GM19025 (cell line): Measurements from ENCODE around the gene UVRAG.

Source experiments
- ATAC-seq: cut with Tn5 transposase; IDR thresholded peaks from one replicate; pipeline ENCODE4 v1.9.1; 2021; ENCODE audit warnings: mild to moderate bottlenecking, low read depth, moderate library complexity; ENCODE audit not compliant: unreplicated experiment

UVRAG gene

DNA sequence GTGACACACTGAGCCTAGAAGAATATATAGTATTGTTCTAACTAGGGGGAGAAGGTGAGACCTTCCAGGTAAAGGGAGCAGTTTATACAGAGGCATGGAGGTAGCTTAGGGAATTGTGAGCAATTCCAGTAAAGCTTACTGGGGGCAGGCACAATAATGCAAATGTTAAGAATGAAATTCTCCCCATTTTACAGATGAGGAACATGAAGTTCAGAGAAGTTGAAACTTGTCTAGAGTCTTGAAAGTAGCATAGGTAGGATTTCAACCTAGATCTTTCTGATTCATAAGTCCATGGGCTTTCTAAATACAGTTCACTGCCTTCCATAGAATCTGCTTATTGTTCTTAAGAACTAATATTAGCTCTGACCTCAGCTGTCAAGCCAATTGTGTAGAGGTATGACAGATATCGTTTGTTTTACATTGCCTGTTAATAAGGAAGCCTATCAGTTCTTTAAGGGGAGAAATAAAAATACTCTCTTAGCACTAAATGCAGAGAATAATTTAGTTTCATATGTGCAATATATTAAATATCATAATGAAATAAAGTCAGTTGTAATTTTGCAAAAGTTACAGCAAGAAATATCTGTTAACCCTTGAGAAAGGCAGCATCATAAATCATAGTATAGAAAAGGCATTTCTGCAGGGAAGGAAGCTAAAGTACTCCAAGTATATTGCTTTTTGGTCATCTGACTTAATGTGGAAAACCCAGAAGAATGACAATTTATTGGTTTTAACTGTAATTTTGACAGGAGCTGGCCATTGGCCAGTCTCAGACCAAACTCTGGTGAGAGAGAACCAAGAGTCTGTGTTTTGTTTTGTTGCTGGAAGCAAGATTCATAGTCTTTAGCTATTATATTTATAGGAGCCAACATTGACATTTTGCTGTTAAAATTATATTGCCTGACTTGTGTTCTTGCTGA is 181.8 kb downstream of the UVRAG start:
- ATAC-seq: no peak

DNA sequence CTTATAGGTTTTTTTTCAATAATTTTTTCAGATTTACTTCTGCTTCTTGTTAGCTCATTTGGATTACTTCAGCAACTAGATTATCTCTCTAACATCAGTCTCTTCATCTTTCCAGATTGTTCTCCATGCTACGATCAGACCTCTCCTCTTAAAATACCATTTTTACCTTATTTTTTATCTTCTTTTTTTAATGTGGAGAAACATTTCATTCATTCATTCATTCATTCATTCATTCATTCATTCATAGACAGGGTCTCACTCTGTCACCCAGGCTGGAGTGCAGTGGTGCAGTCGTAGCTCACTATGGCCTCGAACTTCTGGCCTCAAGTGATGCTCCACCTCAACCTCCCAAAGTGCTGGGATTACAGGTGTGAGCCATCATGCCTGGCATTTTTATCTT is 189.4 kb downstream of the UVRAG start:
- ATAC-seq: no peak

DNA sequence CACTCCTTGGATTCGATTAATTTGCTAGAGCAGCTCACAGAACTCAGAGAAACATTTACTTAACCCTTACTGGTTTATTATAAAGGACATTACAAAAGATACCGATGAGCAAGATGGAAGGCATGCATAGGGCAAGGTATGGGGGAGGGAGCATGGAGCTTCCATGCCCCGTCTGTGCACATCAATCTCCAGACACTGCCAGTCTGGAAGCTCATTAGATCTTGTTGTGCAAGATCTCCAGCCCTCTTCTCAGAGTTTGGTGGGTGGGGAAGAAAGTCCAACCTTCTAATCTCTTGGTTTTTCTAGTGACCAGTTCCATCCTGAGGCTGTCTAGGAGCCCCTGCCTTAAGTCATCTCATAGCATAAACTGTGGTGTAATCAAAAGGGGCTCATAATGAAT is 190.7 kb downstream of the UVRAG start:
- ATAC-seq: no peak

DNA sequence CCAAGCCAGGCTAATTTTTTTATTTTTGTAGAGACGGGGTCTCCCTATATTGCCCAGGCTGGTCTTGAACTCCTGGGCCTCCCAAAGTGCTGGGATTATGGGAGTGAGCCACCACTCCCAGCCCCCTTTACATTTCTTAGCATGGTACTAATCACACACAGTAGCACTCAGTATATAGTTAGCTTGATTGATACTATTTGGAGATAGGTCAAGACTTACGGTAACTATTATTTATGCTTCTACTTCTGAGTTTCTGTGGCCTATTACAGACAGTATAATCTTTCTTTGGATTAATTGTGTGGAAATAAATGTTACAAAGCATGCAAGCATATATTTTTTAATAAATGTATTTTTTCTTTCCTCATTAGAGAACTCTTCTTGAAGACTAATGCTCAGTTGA is 192.2 kb downstream of the UVRAG start:
- ATAC-seq: no peak

DNA sequence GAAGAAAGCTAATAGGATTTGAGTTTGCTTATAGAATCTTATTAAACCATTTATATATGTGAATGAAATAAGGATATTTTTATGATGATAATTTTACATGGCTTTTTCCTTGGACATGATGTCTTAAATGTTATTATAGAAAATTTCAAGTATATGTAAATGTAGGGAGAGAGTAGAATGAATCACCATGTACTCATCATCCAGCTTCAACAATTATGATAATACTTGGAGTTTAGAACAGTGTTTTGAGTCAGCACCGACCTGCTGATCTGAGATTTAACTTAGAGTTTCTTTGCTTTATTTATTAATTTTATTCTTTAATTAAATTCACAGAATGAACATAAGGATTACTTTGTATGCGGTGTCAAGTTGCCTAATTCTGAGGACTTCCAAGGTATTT is 193.5 kb downstream of the UVRAG start:
- ATAC-seq: no peak

DNA sequence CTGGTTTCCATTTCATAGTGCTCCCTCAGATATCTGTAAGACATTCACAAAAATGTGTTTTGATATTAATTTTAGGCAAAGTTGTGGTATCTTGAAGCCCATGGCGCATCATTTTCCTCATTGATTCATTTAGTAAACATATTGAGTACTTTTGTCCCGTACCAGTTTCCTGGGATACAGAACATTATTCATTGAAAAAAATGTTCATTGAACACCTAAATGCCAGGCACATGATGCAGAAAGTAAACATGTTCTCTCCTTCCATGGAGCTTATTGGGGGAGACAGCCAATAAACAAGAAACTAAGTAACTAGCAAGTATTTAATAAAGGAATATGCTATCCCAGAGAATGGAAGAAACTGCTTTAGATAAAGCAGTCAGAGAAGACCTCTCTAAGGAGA is 195.0 kb downstream of the UVRAG start:
- no peak for ATAC-seq

DNA sequence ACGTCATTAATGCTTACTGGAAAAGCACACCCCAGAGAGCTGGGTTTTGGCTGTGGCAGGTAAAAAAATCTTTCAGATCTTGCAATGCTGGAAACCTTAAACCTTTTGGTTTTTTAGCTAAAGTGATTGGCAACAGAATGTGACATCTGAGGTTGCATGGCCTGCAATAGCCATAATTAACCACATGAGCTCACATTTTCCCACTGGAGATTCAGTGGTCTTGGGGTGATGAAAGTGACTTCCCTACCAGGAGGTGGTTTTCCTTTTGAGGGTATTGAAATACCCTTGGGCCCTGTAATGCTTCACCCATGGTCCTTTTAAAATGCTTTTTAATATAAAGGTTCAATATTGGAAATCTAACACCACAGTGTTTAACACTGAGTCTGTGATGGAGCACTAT is 198.5 kb downstream of the UVRAG start:
- no peak for ATAC-seq

DNA sequence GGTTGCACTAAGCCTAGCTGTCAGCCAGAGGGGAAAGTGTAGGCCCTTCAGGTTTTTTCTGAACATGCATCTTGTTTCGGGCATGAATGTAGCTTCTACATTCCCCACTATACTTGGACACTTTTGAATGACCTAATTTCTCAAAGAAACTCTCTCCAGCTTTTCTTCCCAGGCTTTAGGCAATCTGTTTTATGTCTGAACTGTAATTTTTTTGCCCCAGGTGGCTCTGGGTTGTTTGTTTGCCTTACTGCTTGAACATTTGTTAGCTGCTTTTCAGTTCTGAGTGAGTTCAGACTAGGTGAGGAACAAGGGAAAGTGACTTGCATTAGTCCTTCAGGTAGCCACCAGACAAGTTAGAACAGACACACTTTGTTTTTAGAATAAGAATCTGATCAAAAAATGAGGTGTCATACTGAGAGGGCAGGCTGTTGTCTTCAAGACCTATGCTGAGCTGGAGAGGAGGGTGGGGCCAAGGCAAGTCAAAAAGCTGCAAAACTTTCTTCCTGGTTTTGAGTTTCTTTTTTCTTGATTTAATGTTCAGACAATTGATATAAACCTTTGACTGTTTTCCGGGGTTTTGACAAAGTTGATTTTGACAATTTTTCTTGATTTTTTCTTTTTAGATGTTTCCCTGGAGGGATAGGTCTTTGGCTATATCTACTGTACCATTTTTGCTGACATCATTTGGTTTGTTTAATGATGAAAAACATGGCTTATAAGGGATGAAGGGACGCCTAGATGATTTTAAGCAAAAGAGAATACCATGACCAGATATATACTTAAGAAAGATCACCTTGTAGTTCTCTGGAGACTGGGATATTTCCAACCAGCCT is 208.4 kb downstream of the UVRAG start:
- no peak for ATAC-seq

DNA sequence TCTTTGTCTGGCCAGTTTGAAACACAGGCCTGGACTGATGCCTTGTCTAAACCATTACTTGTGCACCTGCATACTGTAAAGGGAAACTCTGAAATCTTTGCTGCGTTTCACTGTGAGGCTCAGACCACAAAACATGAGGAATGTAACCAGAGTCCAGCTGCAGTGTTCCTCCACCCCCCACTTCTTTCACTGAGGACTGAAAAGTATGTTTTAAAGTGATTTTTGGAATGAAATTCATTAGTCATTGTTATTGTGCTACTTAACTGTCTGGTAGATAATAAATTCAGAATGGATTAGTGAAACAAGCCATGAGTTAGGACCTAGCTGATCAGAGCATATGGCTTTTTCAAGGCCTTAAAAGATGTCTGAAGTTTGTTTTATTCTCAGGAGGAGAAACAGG is 210.1 kb downstream of the UVRAG start:
- ATAC-seq: no peak

DNA sequence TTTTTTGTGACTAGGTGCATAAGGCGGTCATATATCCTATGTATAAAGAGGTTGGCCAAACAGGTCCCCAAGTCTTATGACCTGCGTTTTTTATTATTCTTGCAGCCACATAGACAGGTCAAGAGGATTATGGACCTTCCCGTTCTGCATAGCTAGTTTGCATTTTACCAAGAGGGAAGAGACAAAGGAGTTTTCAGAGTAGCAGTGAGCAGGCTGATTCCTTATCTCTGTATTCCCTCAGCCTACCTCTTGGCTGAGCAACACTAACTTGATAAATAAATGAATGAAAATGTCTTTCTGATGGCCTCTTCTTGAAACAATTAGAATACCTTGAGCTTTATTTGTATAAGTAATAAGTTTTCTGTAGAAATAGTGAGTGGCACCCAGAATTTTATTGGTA is 210.8 kb downstream of the UVRAG start:
- no peak for ATAC-seq

DNA sequence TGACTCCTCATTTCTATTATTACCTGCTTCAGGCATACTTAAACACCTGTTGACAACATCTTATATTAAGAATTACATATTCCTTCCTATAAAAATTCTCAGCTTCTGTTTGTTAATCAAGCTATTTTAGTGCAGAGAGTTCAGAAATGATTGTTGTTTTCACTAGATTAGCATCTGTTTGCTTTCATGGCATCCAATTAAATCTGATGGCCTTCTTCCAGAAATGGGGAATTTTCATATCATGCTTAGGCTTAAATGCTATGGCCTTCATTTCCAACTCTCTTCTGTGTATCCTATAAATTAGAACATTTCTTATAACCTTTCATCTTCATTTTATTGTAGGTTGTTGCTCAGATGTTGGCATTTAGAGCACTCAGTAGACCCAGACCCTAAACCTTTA is 211.3 kb downstream of the UVRAG start:
- ATAC-seq: no peak

DNA sequence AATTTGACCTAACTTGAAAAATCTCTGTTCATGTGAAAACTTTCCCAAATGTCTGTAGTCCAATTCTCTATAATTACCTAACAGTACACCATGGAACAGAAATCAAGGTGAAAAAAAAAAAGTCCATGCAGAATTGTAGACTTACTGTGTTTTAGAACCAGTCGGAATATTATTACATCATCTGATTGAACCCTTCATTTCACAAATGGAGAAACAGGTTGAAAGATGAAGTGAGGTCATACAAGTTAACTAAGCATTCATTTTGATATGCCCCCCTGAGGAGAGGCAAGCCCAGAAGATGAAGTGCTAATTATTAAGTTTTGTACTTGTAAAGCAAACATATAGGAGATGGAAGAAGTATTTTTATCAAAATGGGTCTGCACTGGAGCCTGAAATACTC is 211.9 kb downstream of the UVRAG start:
- no peak for ATAC-seq

DNA sequence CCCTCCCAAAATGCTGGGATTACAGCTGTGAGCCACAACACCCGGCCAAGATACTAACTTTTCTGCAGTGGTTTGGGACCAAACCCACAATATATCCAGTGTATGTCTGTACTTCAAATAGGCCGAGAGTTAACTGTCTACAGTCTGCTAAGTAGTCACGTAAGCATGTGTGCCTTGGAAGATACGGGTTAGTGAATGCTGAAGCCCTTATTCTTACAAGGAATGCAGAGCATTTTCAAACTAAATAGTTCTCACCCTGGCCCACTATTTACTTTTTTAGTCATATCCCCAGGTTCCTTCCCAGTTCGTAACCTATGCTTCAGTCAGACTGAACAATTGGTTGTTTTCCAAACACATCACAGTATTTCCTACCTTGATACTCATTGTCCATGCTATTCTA is 215.3 kb downstream of the UVRAG start:
- ATAC-seq: no peak

DNA sequence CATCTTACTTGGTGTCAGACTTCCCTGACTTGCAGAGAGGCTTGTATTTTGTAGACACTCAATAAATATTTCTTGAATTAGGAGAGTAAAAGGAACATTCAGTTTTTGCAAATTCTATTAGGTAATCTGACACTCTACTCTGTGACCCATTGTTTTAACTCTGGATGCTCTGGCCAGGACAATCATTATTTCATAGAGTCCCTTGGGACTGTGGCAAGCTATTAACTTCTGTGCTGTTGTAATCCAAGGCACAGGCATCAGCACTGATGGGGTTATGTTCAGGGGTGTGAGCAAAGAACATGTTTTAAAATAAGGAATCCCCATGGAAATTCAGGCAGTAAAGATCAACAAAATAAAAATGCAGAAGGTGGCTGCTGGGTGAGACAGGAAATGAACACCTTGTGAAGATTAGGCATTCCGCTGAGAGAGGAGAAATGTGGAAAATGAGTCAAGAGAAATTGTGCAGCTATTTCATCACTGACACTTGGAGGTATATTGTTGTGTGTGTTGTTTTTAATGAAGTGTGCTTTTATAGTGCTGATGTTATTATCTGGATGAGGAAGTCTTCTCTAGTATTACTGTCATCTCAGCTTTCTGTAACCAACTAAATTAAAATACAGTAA is 216.1 kb downstream of the UVRAG start:
- ATAC-seq: no peak

DNA sequence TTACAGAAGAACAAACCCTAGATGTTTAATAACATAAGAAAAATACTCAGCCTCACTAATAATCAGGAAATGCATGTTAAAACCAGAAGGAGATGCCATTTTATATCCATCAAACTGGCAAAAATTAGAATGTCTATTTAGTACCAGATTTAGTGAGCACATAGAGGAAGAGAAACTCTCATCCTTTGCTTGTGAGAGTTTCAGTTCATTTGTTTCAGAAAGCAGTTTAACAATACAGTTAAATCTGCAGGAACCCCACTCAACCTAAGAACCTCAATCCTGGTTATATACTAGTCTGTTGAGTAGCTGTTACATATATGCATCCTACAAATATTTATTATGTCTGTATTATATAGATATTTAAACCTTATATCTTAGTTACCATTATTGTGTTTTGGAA is 218.7 kb downstream of the UVRAG start:
- ATAC-seq: no peak

DNA sequence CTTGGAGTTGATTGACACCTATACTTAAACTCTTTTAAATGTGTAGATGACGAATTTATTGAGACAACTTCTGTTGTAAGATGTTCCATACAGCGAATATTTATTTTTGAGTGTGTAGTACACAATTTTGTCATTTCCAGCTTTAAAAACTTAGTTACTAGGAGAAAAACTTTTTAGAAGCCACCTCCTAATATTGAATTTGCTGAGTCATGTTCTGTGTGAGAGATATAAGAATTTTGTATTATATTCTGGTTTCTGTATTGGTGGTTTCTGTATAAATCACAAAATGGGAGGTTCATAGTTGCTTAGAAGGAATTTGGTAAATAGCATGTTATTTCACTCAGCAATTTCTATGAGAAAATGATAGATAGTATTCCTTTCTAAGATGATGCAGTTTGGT is 220.0 kb downstream of the UVRAG start:
- no peak for ATAC-seq

DNA sequence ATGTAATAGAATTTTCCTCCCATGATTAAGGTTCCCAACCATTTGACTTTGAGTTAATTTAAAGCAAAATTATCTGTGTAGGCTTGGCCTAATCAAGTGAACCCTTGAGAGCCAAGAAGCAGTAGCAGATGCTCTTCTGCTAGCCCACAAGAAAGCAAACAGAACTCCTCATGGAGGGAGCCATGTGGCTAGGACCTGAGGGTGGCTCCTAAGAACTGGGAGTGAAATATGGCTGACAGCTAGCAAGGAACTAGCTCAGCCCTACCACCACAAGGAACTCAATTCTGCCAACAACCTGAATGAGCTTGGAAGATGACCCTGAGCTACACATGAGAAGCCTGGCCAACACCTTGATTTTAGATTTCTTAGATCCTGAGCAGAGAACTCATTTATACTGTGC is 223.6 kb downstream of the UVRAG start:
- no peak for ATAC-seq

DNA sequence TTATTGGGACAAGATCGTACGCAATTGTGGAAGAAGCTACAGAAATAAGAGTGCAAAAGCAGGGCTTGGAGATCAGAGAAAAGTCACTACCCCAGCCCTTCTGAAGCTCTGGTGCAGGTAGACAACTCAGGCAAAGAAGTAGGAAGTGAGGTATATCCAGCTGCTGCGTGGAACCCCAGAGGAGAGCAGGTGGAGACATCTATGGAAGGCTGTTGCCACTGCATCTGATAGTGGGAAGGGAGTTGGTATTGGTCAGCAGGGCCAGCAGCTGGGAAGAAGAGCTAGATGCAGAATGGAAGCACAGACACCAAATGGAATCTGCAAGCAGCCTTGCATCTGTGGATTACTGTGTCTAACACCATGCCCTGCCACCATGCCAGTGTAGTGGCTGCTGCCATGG is 226.2 kb downstream of the UVRAG start:
- no peak for ATAC-seq

DNA sequence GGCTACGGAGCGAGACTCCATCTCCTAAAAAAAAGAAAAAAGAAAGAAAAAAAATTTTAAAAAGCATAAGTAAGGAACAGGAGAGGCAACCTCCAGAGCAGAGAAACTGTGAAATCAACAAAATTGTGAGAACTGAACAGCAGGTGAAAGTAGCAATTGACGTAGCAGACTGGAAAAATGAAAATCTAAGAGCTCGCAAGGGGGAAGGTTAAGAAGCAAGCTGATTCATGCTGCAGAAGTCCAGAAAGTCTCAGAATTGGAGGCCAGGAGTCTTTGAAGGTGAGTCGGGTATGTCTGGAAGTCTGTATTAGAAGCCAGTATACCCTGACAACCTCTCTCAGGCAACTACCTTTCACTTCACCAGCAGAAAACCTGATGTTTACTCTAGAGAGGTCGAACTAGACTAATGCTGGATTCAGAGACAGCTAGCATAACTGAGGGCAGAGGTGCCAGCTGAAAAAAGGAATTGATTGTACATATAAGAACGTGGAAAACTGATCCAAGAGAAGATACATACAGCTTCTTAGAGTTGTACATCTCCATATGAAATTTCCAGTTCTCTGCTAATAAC is 229.8 kb downstream of the UVRAG start:
- no peak for ATAC-seq

DNA sequence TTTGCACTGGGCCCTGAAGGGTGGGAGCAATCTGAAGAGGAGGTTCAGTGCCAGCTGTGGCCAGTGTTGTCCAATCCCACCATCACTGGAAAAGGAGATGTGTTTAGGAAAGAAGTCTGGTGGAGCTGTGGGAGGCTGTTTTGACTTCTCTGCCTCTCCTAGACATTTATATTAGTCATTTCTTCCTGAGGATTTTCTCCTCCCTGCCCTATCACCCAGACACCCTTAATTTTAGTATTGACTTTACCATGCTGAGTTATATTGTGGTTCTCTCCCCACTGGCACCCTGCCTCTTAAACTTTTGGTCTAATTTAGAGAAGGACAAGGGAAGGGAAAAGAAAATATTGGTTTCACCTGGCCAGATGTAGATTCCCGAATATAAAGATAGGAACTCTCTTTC is 232.2 kb downstream of the UVRAG start:
- ATAC-seq: no peak

DNA sequence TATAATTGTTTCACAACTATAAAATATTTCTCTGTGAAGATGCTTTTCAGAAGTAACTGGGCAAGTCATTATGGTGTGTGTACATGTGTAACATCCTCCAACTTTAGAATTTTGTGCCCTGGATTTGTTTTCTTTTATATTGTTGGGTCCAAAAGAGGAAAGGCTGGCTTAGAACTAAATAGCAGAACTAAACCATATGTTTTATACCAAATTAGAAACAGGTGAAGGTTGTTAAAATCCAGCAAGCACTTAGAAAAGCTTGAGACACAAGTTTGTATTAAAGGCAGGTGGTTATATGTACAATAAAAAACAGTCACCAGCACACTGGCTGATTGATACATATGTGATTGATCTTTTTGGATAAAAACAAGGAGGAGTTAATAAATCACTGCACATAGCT is 232.8 kb downstream of the UVRAG start:
- no peak for ATAC-seq
